Stomach (tissue), 4 donors: ENCODE results near the gene NEUROD6.

Experiments
- POLR2A ChIP-seq, 4 donors: fragments of 450-650 bp; IDR thresholded peaks; one replicate each; pipeline ENCODE4 v1.6.1; 2016; ENCODE audit warnings: antibody characterized with exemption in 4 of 4, control low read depth in 2 of 4, mild to moderate bottlenecking in 1 of 4, moderate library complexity in 1 of 4
- TF ChIP-seq, protein P1 (sequence below), 7 experiments: fragments of 450-650 bp in 4 of 7; fragments of 200-600 bp in 3 of 7; sonication (generic) in 3 of 7; IDR thresholded peaks; one replicate each; pipeline ENCODE4 v1.5.1; 2016 to 2019; ENCODE audit warnings: antibody characterized with exemption in 7 of 7, control low read depth in 2 of 7, mild to moderate bottlenecking in 1 of 7

DNA sequence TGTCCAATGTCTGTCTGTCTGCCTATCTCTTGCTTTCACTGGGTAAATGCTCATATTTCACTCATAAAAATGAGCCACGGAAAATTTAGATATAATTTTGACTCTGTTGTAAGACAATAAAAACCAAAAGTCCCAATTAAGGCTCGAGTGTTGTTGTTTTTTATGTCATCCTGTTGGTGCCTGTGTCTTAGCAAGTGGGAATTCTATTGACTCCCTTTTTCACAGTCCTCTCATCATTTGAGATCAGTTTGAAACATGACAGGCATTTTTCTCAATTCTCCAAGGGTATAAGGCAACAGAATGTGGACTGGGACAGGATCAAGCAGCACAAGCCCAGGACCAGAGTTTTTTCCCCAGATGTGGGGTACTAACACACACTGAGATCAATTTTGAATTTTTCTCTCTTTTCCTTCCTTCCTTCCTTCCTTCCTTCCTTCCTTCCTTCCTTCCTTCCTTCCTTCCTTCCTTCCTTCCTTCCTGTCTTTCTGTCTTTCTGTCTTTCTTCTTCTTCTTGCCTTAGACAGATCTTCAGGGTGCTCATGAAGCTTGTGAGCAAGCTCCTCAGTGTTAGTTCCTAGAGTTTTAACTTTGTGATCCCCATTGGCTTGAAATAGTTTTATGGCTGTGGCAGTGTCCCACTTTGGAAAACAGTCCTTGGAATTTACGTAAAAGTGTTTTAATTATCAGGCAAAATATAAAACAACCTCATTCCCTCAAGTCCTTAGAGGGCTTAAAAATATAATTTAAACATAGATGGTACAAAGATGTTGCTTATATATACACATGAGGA lies 3.2 kb upstream of the NEUROD6 start:
- TF ChIP-seq, protein P1, sequence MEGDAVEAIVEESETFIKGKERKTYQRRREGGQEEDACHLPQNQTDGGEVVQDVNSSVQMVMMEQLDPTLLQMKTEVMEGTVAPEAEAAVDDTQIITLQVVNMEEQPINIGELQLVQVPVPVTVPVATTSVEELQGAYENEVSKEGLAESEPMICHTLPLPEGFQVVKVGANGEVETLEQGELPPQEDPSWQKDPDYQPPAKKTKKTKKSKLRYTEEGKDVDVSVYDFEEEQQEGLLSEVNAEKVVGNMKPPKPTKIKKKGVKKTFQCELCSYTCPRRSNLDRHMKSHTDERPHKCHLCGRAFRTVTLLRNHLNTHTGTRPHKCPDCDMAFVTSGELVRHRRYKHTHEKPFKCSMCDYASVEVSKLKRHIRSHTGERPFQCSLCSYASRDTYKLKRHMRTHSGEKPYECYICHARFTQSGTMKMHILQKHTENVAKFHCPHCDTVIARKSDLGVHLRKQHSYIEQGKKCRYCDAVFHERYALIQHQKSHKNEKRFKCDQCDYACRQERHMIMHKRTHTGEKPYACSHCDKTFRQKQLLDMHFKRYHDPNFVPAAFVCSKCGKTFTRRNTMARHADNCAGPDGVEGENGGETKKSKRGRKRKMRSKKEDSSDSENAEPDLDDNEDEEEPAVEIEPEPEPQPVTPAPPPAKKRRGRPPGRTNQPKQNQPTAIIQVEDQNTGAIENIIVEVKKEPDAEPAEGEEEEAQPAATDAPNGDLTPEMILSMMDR (IDR thresholded peaks at IDR 0.05): no peak
- no peak for TF ChIP-seq POLR2A (IDR thresholded peaks at IDR 0.05)
